ENCODE measurements around the gene ACER3.
"Not testable (repeated sequence)": the region's sequence is repeated elsewhere in the genome, so short reads cannot be mapped to it uniquely, and the experiment has no call there.

The ACER3 gene

DNA sequence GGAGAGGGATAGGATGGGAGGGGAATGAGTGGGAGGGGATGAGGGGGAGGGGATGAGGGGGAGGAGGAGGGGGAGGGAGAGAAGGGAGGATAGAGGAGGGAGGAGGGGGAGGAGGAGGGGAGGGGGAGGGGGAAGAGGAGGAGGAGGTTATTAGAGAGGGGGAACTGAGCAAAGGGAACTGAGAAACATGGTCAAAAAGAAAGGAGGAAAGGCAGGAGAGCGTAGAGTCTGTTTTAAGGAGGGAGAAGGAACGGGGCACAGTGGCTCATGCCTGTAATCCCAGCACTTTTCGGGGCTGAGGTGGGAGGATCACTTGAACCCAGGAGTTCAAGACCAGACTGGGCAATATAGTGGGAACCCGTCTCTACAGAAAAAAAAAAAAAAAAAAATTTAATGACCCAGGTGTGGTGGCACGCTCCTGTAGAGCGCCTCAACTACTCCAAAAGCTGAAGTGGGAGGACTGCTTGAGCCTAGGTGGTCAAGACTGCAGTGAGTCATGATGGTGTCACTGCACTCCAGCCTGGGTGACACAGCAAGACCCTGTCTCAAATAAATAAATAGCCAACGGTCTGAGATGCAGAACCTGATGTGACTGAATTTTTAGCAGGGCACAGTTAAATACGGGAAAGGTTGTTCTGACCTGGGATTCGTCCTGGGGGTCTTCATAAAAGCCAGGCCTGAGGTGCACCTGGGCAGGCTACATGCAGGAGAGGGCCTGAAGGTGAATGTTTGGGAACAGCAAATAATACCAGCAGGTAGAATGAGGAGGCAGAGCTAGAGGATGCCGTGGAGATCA, 177.5 kb downstream of the ACER3 start:
- no peak for DNase-seq (ENCODE audit: low read depth in 2 of 2)

DNA sequence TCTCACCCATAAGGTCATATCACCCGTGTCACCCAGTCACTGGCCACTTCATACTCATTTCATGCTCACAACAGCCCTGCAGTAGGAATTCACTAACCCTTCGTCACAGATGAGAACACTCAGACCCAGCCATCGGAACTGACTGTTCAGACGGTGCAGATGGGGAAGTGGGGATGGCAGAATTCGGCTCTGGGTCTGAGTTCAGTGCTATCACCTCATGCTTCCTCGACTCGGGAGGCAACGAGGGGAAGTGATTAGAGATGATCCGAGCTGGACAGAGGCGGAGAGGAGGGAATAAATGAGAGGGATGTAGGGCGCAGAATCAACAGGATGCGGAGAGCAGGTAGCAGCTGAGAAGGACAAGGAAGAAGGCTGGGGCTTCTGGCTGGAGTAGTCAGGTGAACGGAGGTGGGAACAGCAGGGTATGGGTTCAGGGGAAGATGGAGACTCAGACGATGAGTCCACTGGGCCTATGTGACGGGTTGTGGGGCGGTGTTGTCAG, 178.2 kb downstream of the ACER3 start:
- DNase-seq (ENCODE audit: low read depth in 2 of 2), result no peak

DNA sequence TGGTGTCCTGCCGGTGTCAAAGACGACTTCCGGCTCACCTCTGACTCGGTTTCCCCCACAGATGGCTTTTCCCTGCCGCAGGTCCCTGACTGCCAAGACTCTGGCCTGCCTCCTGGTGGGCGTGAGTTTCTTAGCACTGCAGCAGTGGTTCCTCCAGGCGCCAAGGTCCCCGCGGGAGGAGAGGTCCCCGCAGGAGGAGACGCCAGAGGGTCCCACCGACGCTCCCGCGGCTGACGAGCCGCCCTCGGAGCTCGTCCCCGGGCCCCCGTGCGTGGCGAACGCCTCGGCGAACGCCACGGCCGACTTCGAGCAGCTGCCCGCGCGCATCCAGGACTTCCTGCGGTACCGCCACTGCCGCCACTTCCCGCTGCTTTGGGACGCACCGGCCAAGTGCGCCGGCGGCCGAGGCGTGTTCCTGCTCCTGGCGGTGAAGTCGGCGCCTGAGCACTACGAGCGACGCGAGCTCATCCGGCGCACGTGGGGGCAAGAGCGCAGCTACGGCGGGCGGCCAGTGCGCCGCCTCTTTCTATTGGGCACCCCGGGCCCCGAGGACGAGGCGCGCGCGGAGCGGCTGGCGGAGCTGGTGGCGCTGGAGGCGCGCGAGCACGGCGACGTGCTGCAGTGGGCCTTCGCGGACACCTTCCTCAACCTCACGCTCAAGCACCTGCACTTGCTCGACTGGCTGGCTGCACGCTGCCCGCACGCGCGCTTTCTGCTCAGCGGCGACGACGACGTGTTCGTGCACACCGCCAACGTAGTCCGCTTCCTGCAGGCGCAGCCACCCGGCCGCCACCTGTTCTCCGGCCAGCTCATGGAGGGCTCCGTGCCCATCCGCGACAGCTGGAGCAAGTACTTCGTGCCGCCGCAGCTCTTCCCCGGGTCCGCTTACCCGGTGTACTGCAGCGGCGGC, 179.0 kb downstream of the ACER3 start:
- DNase-seq (ENCODE audit: low read depth in 2 of 2), result no peak

DNA sequence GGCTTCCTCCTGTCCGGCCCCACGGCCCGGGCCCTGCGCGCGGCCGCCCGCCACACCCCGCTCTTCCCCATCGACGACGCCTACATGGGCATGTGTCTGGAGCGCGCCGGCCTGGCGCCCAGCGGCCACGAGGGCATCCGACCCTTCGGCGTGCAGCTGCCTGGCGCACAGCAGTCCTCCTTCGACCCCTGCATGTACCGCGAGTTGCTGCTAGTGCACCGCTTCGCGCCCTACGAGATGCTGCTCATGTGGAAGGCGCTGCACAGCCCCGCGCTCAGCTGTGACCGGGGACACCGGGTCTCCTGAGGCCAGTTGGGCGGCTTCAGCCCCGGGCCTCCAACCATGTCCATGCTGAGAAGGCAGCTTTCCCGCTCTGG, 179.7 kb downstream of the ACER3 start:
- DNase-seq (ENCODE audit: low read depth in 2 of 2), result no peak

DNA sequence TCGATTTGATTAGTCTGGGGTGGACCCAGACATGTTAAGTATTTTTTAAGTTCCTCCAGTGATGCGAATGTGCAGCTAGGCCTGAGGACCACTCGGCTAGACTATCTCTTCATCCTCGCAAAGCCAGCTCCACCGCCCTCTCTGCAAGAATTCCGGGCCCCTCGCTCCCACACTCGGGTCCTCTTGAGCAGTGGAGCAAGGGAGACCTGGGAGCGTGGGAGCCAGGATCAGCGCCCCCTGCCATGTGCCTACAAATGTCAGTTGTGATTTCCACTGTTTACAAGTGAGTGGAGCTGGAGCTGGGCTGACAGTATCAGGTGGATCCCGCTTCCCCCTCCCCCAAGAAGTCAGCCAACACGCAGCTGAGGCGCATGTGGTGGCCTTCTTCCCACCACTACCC, 180.2 kb downstream of the ACER3 start:
- DNase-seq (ENCODE audit: low read depth in 2 of 2), result no peak

DNA sequence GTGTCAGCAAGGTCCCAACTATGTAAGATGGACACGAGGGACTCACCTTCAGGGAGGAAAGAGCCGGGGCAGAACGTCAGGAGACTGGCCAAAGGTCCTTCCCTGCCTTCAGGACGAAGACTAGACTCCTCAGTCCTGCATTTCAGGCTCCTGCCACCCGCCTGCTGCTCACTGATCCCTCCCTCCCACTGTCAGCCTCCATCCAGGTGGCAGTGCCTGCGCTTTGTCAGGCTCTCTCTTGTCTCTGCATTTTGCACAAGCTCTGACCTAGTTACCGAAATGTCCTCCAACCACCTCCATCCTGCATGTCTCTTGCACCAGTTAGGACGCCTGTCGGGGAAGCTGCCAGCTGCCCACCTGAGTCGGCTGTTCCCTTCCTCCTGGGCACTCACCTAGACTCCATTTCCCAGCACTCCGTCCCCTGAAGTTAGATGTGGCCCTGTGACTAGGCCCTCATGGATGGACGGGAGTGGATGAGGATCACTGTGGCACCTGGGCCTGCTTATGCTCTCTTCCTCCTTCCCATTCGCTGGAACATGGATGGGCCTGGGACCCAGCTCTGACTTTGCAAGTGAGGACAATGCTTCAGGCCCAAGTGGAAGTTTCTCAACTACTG, 181.5 kb downstream of the ACER3 start:
- no peak for DNase-seq (ENCODE audit: low read depth in 2 of 2)

DNA sequence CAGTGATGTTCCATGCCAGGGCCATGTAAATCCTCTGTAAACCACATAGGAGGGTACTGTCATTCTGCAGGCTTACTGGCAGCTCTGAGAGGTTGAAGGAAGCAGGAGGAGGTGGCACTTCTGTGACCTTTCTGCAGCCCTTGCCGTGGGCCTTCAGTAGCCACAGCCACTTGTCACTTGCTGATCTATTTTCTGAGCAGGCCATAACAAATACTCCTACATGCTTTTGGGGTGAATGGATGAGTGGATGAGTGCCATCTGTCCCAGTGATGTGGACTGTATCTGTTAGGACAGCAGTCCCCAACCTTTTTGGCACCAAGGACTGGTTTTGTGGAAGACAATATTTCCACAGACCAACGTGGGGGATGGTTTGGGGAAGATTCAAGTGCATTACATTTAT, 183.6 kb downstream of the ACER3 start:
- DNase-seq (ENCODE audit: low read depth in 2 of 2), result no peak

DNA sequence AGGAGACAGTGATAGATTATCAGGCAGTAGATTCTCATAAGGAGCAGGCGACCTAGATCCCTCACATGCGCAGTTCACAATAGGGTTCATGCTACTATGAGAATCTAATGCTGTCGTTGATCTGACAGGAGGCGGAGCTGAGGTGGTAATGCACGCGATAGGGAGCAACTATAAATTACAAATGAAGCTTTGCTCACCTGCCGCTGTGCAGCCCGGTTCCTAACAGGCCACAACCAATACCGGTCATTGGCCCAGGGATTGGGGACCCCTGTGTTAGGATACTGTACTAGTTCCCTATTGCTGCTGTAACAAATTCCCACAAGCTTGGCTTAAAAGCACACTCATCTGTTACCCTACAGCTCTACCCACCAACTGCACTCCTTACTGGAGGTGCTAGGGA, 184.2 kb downstream of the ACER3 start:
- DNase-seq (ENCODE audit: low read depth in 2 of 2), result no peak

DNA sequence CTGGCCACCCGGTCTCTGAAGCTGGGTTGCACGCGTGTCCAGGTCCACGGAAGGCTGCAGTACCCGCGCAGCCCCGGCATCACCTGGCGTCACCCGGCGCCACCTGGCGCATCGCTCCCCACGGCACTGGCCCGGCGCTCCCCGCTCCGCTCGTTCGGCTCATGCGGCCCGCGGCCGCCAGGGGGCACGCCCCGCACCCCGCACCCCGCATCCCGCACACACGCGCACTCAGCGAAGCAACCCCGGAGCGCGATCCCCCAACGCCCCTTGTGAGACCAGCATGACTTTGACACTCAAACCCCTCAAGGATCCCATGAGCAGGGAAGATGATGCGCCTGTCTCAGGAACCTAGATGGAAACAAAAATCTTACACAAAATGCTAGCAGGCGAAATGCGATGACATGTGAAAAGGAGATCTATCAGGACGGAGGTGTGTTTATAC, 185.4 kb downstream of the ACER3 start:
- DNase-seq (ENCODE audit: low read depth in 2 of 2), result peak; percentile 38 to 51

DNA sequence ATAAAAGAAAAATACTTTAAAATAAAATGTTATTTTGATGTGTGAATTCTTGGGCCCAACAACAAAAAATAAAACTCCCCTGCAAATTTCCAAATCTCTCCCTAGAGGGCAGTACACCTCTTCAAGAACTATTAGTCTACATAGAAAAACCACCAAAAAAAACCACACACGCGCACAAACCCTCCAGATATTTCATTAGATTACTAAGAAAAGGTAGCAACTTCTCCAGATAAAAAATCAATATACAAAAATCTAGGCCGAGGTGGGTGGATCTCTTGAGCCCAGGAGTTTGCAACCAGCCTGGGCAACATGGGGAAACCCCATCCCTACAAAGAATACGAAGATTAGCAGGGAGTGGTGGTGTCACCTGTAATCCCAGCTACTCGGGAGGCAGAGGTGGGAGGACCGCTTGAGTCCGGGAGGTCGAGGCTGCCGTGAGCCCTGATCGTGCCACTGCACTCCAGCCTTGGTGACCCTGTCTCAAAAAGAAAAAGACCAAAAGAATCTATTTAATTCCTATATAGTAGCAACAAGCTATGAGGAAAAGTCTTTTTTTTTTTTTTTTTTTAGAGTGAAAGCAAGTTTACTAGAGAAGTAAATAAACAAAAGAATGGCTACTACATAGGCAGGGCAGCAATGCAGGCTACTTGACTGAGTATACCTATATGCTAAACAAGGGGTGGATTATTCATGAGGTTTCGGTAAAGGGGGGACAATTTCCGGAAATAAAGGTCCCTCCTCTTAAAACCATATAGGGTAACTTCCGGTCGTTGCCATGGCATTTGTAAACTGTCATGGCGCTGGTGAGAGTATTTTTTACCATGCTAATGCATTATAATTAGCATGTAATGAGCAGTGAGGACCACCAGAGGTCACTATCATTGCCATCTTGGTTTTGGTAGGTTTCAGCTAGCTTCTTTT, 186.5 kb downstream of the ACER3 start:
- peak in 1 of 2 donors; percentile 84 for DNase-seq (ENCODE audit: low read depth in 2 of 2)

DNA sequence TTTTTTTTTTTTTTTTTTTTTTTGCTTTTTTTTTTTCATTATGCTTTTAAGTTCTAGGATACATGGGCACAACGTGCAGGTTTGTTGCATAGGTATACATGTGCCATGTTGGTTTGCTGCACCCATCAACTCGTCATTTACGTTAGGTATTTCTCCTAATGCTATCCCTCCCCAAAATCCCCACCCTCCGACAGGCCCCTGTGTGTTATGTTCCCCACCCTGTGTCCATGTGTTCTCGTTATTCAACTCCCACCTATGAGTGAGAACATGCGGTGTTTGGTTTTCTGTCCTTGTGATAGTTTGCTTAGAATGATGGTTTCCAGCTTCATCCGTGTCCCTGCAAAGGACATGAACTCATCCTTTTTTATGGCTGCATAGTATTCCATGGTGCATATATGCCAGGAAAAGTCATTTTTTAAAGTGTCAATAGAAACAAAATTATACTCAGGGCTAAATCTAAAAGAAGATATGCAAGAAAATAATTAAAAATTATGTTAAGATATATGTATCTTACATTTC, 187.3 kb downstream of the ACER3 start:
- DNase-seq (ENCODE audit: low read depth in 2 of 2), result not testable (repeated sequence)

DNA sequence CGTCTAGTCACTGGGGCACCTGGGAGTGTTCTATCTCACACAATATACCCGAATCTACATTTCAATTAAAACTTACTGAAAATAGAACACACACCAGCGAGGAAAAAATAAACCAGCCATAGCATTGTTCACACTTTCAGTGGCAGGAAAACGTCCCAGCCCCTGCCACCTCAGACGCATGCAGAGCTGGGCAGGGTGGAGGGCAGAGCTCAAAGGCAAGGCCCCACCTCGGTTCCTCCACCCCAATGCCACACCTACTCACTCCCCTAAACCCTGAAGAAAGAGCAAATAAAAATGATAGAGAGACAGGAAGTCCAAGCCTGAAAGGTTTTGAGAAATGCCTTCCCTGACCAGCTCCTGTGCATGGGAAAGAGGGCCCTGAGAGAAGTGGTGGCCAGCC, 188.3 kb downstream of the ACER3 start:
- DNase-seq (ENCODE audit: low read depth in 2 of 2), result no peak

DNA sequence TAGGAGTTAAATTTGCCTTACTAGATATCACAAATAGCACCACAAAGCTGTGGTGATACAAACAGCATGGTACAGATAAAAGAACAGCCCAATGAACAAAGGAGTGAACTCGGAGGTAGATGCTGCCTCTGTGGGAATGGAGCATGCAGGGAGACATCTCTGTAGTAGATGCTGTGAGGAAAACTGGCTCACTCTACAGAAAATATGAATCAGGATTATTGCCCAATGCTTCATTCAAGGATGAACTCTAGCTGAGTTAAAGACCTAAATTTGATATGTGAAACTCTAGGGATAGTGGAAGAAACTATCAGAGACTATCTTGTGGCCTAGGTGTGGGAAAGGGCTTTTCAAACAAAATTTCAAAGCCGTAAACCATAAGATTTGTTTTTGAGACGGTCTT, 190.8 kb downstream of the ACER3 start:
- no peak for DNase-seq (ENCODE audit: low read depth in 2 of 2)

DNA sequence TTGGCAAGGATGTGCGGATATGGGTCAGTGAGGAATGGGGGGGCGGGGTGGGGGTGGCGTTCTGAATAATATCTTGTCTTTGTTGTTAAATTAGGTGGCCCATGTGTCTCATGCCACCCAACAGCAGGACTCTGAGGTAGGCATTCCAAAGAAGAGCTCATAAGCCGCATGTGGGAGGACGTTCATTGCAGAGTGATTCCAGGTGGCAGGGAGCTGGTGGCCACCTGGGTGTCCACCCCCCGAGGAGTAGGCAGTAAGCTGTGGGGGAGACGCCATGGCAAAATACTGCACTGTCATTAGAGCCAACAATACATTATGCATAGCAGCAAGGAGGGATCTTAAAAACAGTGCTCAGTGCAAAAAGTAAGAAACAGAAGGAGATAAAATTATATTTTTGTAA, 191.8 kb downstream of the ACER3 start:
- DNase-seq (ENCODE audit: low read depth in 2 of 2), result no peak

DNA sequence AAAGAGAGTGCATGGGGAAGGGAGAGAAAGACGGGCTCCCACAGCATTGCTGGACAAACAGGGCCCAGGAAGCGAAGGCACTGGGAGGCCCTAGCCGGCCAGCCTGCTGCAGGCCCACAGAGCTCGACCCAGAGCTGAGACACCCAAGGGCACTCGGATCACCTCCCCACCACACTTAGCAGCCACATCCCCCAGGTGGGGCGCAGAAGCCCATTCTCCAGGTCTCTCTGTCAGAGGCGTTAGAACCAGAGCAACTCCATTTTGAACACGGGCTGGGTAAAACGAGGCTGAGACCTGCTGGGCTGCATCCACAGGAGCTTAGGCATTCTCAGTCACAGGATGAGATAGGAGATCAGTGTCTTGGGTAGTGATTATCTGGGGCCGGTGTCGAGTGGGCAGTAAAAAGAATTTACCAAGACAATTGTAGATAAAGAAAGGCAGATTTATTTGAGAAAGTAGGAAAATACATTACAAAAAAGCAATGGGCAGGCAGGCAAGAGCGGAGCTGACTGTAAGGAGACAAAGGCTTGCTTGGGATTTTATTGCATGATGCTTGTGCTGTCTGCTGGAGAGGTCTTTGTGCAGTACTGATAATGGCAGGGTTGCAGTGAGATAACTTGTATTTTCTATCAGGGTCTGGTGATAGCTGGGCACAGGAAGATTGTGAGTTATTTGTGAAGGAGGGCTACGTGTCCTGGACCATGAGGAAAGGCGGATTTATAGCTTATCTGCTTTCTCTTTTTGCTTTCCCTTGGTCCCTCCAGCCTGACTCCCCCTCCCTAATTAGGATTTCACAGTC, 192.7 kb downstream of the ACER3 start:
- DNase-seq (ENCODE audit: low read depth in 2 of 2), result no peak

DNA sequence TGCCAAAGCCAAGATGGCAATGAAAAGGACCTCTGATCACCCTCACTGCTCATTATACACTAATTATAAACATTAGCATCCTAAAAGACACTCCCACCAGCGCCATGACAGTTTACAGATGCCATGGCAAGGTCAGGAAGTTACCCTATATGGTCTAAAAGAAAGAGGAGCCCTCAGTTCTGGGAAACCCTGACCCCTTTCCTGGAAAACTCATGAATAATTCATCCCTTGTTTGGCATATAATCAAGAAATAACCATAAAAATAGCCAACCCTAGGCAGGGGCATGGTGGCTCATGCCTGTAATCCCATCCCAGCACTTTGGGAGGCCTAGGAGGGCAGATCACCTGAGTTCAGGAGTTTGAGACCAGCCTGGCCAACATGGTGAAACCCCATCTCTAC, 193.4 kb downstream of the ACER3 start:
- no peak for DNase-seq (ENCODE audit: low read depth in 2 of 2)

DNA sequence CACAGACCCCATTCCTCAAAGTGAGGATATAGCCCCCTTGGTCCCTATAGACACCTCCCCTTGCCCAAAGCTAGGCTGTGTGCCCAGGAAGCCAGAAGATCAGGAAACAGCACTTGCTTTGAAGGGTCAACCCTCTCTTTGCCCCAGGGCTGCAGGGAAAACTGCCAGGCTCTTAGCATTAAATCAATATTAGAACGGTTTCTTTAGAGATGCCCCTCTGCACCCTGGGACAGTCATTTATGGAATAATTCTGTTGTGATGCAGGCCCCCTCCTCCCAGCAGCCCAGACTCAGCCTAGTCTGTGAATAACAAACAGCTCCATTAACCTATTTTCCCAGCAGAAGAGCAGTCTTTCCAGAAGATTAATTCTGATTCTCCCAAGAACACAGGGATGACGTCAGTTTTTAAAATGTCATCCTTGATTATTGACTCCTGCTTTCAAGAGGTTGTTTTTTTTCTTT, 194.4 kb downstream of the ACER3 start:
- DNase-seq (ENCODE audit: low read depth in 2 of 2), result no peak

DNA sequence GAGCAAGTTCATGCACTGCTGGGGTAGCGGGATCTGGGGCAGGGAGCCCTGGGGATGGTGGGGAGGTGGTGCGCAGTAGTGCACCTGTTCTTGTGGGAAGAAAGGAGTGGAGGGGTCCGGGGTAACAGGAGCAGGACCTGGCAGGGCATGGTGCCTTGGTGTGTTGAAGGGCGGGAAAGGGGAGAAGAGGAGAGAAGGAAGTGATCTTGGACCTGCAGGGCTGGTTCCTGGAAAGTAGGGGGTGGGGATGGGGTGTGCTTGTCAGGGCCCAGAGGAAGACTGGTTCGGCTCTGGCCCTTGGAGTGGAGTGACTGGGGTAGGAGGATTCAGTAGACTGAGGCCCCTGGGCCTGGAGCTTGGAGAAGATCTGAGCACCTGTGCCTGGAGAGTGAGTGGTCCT, 195.2 kb downstream of the ACER3 start:
- no peak for DNase-seq (ENCODE audit: low read depth in 2 of 2)

DNA sequence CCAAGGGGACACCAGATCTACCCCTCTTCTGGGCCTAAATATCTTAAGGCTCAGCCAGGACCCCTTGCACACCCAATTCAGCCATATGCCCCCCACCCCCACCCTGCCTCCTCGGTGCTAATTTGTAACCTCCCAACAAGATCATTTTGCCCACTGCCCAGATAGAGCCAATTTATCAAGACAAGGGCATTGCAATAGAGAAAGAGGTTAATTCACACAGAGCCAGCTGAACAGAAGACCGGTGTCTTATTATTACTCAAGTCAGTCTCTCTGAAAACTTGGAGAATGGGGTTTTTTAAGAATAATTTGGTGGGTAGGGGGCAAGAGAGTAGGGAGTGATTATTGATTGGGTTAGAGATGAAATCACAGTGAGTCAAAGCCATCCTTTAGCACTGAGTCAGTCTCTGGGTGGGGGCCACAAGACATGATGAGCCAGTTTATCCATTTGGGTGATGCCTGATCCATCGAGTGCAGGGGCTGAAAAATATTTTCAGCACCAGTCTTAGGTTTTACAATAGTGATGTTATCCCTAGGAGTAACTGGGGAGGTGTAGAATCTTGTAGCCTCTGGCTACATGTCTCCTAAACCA, 196.2 kb downstream of the ACER3 start:
- no peak for DNase-seq (ENCODE audit: low read depth in 2 of 2)

Data from stimulated activated CD4-positive, alpha-beta T cell treated with anti-CD3 and anti-CD28 coated beads, Interleukin-1b, Interleukin-23, amount 100 ng/mL, for 4 hours (primary cell).